HS-27A (cell line): ENCODE measurements around the gene RNF220.

Source experiments
- DNase-seq: peaks from one replicate; pipeline ENCODE4 v3.0.0-alpha.2; 2012; ENCODE audit warnings: low read depth, missing footprints

The RNF220 gene

GRCh38 chr1:44636688-44637598 lies 231.9 kb downstream of the RNF220 start:
- no peak for DNase-seq

DNA sequence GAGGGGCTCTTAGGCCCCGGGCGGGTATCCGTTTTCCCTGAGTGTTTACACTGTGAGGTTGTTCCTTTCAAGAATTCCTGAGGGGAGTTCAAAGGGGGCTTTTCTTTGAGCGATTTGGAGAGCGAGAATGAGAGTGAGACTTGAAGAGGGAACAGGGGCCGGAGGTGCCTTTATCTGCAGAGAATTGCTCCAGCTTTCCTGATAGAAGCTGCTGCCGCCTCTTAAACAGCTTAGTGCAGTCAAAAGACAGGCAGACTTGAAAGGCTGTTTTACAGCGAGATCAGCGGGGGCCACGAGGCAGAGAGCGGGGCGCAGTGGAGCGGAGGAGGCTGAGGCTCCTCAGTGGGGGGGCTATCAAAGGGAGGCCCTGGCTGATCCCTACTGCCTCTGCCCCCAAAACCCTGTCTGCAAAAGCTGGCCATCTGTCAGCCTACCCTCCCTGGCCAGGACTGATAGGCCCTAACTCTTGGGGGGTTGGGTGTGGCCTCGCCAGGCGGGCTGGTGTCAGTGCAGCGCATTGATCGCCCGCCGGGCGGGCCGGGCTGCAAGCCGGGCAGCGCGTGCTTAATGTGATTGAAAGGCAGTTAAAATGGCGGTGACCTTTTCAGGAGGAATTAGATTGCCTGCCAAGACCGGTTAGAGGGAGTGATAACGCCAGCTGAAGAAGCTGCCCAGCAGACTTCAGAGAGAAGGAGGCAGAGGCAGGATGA lies 232.8 kb downstream of the RNF220 start:
- DNase-seq, result no peak

- DNase-seq, result no peak
These were observed 235.3 kb downstream of the RNF220 start for GRCh38 chr1:44640200-44640853.

GRCh38 chr1:44641126-44642102 lies 236.4 kb downstream of the RNF220 start:
- DNase-seq, result no peak

GRCh38 chr1:44642255-44642654 lies 237.2 kb downstream of the RNF220 start:
- no peak for DNase-seq

DNA sequence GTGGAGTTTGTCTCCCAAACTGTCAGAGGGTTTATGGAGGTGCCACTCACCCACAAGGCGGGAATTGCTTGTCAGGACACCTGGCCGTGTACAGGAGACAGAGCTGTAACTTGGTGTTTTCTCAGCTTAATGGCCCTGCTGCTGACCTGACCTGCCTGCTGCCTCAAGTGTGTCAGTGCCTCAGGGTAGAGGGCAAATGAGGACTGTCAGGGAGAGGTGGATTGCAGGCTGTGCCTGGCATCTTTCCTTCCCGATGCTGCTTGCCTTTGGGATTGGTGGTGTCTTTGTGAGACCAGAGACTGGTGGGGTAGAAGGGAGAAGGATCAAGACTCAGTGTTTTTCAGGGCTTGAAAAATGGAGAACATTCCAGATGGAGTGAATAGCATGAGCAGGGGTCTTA lies 237.9 kb downstream of the RNF220 start:
- DNase-seq, result no peak

DNA sequence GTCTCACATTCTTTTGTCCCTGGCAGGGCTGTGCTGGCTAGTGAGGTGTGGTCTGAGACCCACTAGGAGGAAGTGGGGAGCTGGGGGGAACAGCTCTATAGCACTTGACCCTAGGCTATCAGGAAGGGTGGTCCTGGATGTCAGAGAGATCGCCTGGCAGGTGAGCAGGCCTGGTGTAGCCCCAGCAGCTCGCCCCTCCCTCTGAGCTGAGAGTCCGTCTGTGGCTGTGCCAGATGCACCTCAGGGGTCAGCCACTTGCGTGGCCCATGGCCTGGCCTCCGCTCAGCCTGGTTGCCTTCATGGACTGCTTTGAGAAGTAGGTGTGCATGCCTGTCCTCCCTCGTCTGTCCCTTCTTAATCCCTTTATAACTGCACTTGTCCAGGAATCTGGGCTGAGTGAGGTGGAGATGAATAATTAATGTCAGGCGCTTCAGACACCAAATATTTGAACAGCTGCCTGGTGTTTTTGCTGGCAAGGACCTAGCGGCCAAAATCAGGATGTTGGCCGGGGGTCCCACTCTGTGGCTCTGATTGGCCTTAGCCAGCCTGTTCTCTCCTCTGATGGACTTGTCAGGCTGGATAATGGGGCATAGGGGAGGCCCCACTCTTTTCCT lies 238.8 kb downstream of the RNF220 start:
- DNase-seq, result no peak

- no peak for DNase-seq
These were observed 239.8 kb downstream of the RNF220 start for GRCh38 chr1:44644806-44645205.

DNA sequence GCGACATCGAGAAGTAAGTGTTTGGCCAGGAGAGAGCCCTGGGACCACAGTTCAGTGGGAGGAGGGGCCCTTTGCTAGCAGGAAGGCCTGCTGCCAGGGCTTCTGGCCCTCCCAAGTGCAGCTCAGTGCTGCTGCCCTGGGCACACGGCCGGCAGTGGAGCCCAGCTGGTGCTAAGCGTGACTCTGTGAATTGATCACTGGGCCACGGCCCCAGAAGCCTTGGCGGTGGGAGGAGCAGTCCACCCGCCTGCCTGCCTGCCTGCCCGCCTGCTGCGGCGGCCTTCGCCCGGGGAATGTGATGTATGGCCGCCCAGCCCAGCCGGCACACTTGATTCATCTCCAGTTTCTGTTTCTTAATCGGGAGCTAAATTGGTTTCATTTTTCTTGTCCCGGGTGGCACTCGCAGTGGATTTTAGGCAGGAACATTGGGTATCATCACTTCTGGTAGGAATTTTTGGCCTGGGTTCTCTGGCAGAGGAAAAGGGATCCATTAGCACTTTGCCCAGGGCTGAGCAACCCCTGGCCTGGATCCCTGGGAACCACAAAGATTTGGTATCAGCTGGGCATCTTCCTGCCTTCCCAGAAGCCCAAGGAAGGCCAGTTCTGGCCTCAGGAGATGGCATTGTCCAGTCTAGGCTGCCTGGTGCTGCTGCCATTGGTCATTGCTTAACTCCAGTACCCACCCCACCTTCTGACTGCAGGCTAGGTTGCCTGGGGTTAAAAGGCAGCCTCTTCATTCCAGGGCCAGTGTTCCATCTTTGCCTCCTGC lies 240.6 kb downstream of the RNF220 start:
- no peak for DNase-seq

DNA sequence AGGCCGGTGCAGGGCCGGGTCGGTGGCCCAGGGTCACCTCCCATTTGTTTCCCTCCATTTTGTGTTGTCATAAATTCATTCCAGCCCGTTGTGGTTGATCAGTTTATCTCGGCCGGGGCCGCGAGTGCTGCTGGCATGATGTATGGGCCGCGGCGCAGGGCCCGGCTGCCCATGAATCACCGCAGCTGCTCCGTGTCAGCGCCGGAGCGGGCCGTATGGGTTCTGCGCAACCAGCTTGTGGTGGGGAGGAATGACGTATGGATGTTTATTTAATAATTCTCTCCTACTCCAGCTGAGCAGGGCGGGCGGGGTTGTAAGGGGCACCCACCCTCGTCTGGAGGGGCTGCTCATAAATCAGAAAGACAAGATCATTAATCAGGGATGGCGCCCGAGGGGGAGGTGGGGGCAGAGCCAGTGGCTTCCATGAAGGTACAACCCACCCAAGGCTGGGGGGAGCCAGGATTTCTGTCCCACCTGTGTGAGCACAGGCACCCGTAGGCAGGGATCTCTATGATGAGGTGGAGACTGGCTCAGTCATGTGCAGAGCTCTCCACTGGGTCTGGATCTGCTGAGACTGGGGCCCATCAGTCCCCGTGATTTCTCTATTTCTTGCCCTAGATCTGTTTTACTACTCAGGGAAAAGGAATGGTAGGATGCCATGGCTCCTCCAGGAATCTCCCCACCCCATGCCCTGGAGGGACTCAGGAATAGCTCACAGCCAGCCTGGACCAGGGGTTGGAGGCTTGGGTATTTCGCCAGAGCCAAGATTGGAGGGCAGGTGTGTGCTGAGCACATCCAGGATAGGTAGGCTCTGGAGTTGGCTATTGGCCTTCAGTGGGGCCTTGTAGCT lies 241.4 kb downstream of the RNF220 start:
- no peak for DNase-seq

GRCh38 chr1:44647896-44648295 lies 242.8 kb downstream of the RNF220 start:
- DNase-seq, result no peak

- DNase-seq, result no peak
These were observed 243.6 kb downstream of the RNF220 start for GRCh38 chr1:44648529-44649250.

DNA sequence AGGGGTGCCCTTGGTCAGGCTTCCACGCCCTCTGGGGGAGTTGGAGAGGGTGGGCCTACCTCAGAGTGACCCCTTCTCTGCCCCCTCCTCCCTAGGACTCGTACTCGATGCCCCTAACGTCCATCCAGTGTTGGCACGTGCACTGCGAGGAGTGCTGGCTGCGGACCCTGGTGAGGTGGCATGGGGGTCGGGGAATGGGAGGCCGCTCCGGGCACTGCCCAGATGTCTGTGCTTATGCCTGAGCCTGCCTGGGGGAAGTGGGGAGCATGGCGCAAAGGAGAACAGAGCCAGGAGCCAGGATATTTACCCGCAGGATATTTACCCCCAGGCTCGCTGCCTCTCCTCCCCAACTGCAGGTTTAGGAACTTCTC lies 244.7 kb downstream of the RNF220 start:
- DNase-seq, result no peak

DNA sequence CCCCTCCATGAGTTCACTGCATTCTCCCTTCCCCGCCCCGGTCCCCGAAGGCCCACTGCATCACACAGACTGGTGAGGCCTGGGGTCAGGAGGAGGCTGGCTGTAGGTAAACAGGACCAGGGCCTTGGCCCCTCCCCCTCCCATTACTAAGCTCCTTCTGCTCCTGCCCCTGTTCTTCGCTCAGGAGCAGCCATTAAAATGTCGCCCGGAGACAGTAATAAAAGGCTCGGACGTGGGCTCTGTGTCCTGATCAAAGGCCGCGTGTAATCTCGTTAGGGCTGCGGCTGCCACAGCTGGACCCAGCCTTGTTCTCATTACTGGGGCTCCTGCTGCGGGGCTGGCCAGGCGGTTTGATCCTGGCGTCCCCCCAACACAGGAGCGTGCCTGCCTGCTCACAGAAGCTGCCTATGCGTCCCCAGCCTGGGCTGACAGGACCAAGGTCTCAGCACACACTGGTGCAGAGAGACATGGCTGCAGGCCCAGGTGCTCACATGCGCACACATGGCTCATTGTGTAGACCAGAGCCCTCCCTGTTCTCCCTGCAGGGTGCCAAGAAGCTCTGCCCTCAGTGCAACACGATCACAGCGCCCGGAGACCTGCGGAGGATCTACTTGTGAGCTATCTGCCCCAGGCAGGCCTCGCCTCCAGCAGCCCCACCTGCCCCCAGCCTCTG lies 245.2 kb downstream of the RNF220 start:
- no peak for DNase-seq

DNA sequence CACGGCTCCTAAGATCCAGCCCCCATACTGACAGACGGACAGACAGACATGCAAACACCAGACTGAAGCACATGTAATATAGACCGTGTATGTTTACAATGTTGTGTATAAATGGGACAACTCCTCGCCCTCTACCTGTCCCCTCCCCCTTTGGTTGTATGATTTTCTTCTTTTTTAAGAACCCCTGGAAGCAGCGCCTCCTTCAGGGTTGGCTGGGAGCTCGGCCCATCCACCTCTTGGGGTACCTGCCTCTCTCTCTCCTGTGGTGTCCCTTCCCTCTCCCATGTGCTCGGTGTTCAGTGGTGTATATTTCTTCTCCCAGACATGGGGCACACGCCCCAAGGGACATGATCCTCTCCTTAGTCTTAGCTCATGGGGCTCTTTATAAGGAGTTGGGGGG lies 246.0 kb downstream of the RNF220 start:
- DNase-seq, result no peak

GRCh38 chr1:44652445-44653106 lies 247.5 kb downstream of the RNF220 start:
- no peak for DNase-seq

GRCh38 chr1:44653107-44653964 lies 248.3 kb downstream of the RNF220 start:
- DNase-seq, result no peak
